IMR-90 (cell line): ENCODE data around the gene MAP2K6. TPM values are rescaled to one million over a fixed set of nuclear protein-coding genes. Genes with fewer than 3 reads are reported as not detected.

Experiments used
- ATAC-seq: fragments of 200-7000 bp; cut with Tn5 transposase; 2 replicates; pipeline ENCODE4 v1.9.1; 2020; ENCODE audit warnings: low read depth, mild to moderate bottlenecking, moderate library complexity
- BruUV-seq: library from RNA; stranded (reverse); fragments of 400-500 nt; replicated peaks from 2 replicates; lab custom pipeline; 2021; lab: Mats Ljungman, UMichigan
- CTCF ChIA-PET: fragments of 300-600 bp; formaldehyde crosslinking; extraction: SDS; loops from one replicate; lab custom pipeline; 2021; ENCODE audit warnings: antibody characterized with exemption; lab: Yijun Ruan, JAX
- POLR2A ChIA-PET: fragments of 300-600 bp; sonication (Branson Sonifier 250); formaldehyde crosslinking; loops from one replicate; lab custom pipeline; 2022; ENCODE audit warnings: antibody characterized with exemption; ENCODE audit not compliant: unreplicated experiment; lab: Charles Lee
- DNase-seq: peaks from one replicate; pipeline ENCODE4 v3.0.0; 2013
- H2AFZ ChIP-seq: replicated peaks from 2 replicates; pipeline ENCODE3; 2013; ENCODE audit warnings: low read length, mild to moderate bottlenecking; ENCODE audit not compliant: poor library complexity
- H2AK5ac ChIP-seq: 2 replicates; pipeline ENCODE4 v1.6.1; 2013; ENCODE audit warnings: low read depth, low read length, inconsistent platforms
- H2AK9ac ChIP-seq: replicated peaks from 2 replicates; pipeline ENCODE3; 2013; ENCODE audit warnings: mild to moderate bottlenecking, low read depth, low read length, moderate library complexity; ENCODE audit not compliant: poor library complexity
- H2BK120ac ChIP-seq: 2 replicates; pipeline ENCODE4 v1.6.1; 2013; ENCODE audit warnings: low read depth, low read length, inconsistent platforms
- H2BK15ac ChIP-seq: 3 replicates; pipeline ENCODE4 v1.6.1; 2013; ENCODE audit warnings: low read depth, low read length, inconsistent platforms
- H2BK20ac ChIP-seq: 2 replicates; pipeline ENCODE4 v1.6.1; 2013; ENCODE audit warnings: low read depth, mild to moderate bottlenecking, inconsistent platforms, low read length, moderate library complexity
- H2BK5ac ChIP-seq: 2 replicates; pipeline ENCODE4 v1.6.1; 2013; ENCODE audit warnings: mild to moderate bottlenecking, low read depth, low read length, inconsistent platforms; ENCODE audit not compliant: poor library complexity, severe bottlenecking
- H3K14ac ChIP-seq: replicated peaks from 2 replicates; pipeline ENCODE4 v1.6.1; 2013; ENCODE audit warnings: low read depth, low read length, inconsistent platforms
- H3K18ac ChIP-seq: 2 replicates; pipeline ENCODE4 v1.6.1; 2013; ENCODE audit warnings: low read depth, low read length, control low read depth
- H3K23ac ChIP-seq: 2 replicates; pipeline ENCODE4 v1.6.1; 2013; ENCODE audit warnings: low read depth, low read length, inconsistent platforms
- H3K27ac ChIP-seq: 2 replicates; pipeline ENCODE4 v1.5.1; 2013; ENCODE audit warnings: mild to moderate bottlenecking, control low read depth, low read length; ENCODE audit not compliant: insufficient read depth
- H3K27me3 ChIP-seq: 2 replicates; pipeline ENCODE4 v1.6.1; 2013; ENCODE audit warnings: low read length; ENCODE audit not compliant: control insufficient read depth, insufficient read depth
- H3K36me3 ChIP-seq: 2 replicates; pipeline ENCODE4 v1.6.1; 2013; ENCODE audit warnings: low read length, mixed read lengths; ENCODE audit not compliant: control insufficient read depth, insufficient read depth
- H3K4ac ChIP-seq: 2 replicates; pipeline ENCODE4 v1.6.1; 2013; ENCODE audit warnings: low read depth, low read length, inconsistent platforms
- H3K4me1 ChIP-seq: 2 replicates; pipeline ENCODE4 v1.6.1; 2013; ENCODE audit warnings: low read length, mixed read lengths; ENCODE audit not compliant: control insufficient read depth, insufficient read depth
- H3K4me2 ChIP-seq: 2 replicates; pipeline ENCODE4 v1.6.1; 2013; ENCODE audit warnings: low read depth, mild to moderate bottlenecking, control low read depth, low read length, moderate library complexity
- H3K4me3 ChIP-seq: 2 replicates; pipeline ENCODE4 v1.5.1; 2013; ENCODE audit warnings: low read depth, mild to moderate bottlenecking, control low read depth, low read length, moderate library complexity; ENCODE audit not compliant: insufficient read depth
- H3K56ac ChIP-seq: 2 replicates; pipeline ENCODE4 v1.6.1; 2013; ENCODE audit warnings: low read length, inconsistent platforms; ENCODE audit not compliant: insufficient read depth; ENCODE audit errors: extremely low read depth
- H3K79me1 ChIP-seq, 2 experiments: 2 replicates each; pipeline ENCODE4 v1.6.1; 2013; ENCODE audit warnings: low read length in 2 of 2, inconsistent platforms in 1 of 2, low read depth in 1 of 2
- H3K9ac ChIP-seq: 2 replicates; pipeline ENCODE4 v1.6.1; 2013; ENCODE audit warnings: low read depth, low read length, control low read depth
- H3K9me1 ChIP-seq: 2 replicates; pipeline ENCODE4 v1.6.1; 2013; ENCODE audit warnings: low read length, inconsistent platforms; ENCODE audit not compliant: insufficient read depth
- H3K9me3 ChIP-seq: 2 replicates; pipeline ENCODE4 v1.6.1; 2013; ENCODE audit warnings: low read length; ENCODE audit not compliant: control insufficient read depth, insufficient read depth
- H4K20me1 ChIP-seq: 2 replicates; pipeline ENCODE4 v1.6.1; 2013; ENCODE audit warnings: low read length, inconsistent platforms; ENCODE audit not compliant: insufficient read depth
- H4K5ac ChIP-seq: 2 replicates; pipeline ENCODE4 v1.6.1; 2013; ENCODE audit warnings: mild to moderate bottlenecking, low read depth, low read length, control low read depth
- H4K8ac ChIP-seq, 2 experiments: 2 replicates each; pipeline ENCODE4 v1.6.1; 2013; ENCODE audit warnings: low read depth in 2 of 2, low read length in 2 of 2, control low read depth in 1 of 2, inconsistent platforms in 1 of 2
- H4K91ac ChIP-seq: 2 replicates; pipeline ENCODE4 v1.6.1; 2013; ENCODE audit warnings: low read depth, low read length, inconsistent platforms; ENCODE audit not compliant: insufficient read depth
- BHLHE40 ChIP-seq: fragments of 150-350 bp; IDR thresholded peaks from 2 replicates; pipeline ENCODE4 v1.6.1; 2016; ENCODE audit warnings: mild to moderate bottlenecking, low read depth, low read length
- CEBPB ChIP-seq: IDR thresholded peaks from 2 replicates; pipeline ENCODE4 v1.6.1; 2012; ENCODE audit warnings: low read depth, low read length, improper control_type of control experiment
- RCOR1 ChIP-seq: IDR thresholded peaks from 2 replicates; pipeline ENCODE4 v1.6.1; 2012; ENCODE audit warnings: mild to moderate bottlenecking, low read length, improper control_type of control experiment; ENCODE audit not compliant: insufficient replicate concordance
- WGBS, 2 experiments: methylation state at CpG; one replicate each; pipeline versions ENCODE4 v1.1.5 to v1.1.7; 2013; ENCODE audit warnings: missing lambda C conversion rate in 2 of 2; ENCODE audit not compliant: insufficient read length in 1 of 2; ENCODE audit errors: extremely low coverage in 2 of 2; 5-methylcytosine and 5-hydroxymethylcytosine counted together
- dilution Hi-C: fragments of 300-500 bp; cut with HindIII; formaldehyde crosslinking; loops from one replicate; pipeline ENCODE4 v1.14.3; 2018; ENCODE audit warnings: low sequenced_read_pairs; ENCODE audit not compliant: unreplicated experiment
- in situ Hi-C: fragments of 300-500 bp; cut with MboI; formaldehyde crosslinking; loops from 3 replicates; pipeline ENCODE4 v1.14.3; 2019; ENCODE audit warnings: low sequenced_read_pairs, inconsistent platforms, mixed read lengths
- intact Hi-C: fragments of 100-400 bp; cut with micrococcal nuclease; formaldehyde crosslinking; loops from 2 replicates; pipeline ENCODE4 v1.10.0; 2022
- polyA plus RNA-seq, 3 experiments: library from polyadenylated mRNA; depleted of rRNA; stranded (reverse); fragments of >200 nt; gene quantifications; 2 replicates each; pipeline ENCODE4 v1.2.3, GENCODE V29; 2012; ENCODE audit warnings: low replicate concordance in 1 of 3
- total RNA-seq: library from RNA; depleted of rRNA; stranded (reverse); fragments of >200 nt; gene quantifications from 2 replicates; pipeline ENCODE4 v1.2.3, GENCODE V29; 2012

MAP2K6 gene
- total and polyA plus RNA-seq, 2 of the 4 experiments (the other 2 are of a cell fraction) = 2.4 to 5.7 TPM

GRCh38 chr17:69404399-69404798 is 10.1 kb upstream of the MAP2K6 start:
- H3K4ac ChIP-seq = no peak overlapping the region
- peak; percentile 55 for DNase-seq
- no peak overlapping the region for H3K4me3 ChIP-seq
- H3K56ac ChIP-seq = no peak overlapping the region
- H3K9me3 ChIP-seq = no peaks in the 10 kb centered on the region
- H3K23ac ChIP-seq = no peak overlapping the region
- intact Hi-C loops (no loop called here), in situ Hi-C loops (no loop called here), dilution Hi-C loops (no loop called here)
- H2BK5ac ChIP-seq = no peak overlapping the region
- H2BK20ac ChIP-seq = no peak overlapping the region
- no peaks in the 10 kb centered on the region for H3K27me3 ChIP-seq
- TF ChIP-seq RCOR1 (no peak), CEBPB (peak; percentile 31; the same call in 1 of the 2 replicates), BHLHE40 (no peak)
- no peaks in the 10 kb centered on the region for H4K20me1 ChIP-seq
- no peak overlapping the region for H2BK120ac ChIP-seq
- H4K91ac ChIP-seq = no peak overlapping the region
- no peak overlapping the region; the same call in 1 of the 2 replicates for H3K4me2 ChIP-seq
- H3K36me3 ChIP-seq = no peaks in the 10 kb centered on the region
- POLR2A ChIA-PET = no interaction called here
- H4K8ac ChIP-seq = no peak overlapping the region
- no peak overlapping the region for H2AK5ac ChIP-seq
- peaks cover 2% of the 10 kb centered on the region; the same call in 1 of the 2 replicates for H3K4me1 ChIP-seq
- CTCF ChIA-PET = interaction anchor here (1.0 to 2.0 kb wide), 2 partner anchors 9 to 40 kb away, joined by 4 to 8 read pairs; no protein-coding TSS in a partner anchor
- H2BK15ac ChIP-seq = no peak overlapping the region
- WGBS, 2 experiments = no CpG with 5 or more reads among the region's 5 CpGs
- H3K27ac ChIP-seq = no peak overlapping the region
- H3K14ac ChIP-seq = no peak overlapping the region
- H3K9ac ChIP-seq = no peak overlapping the region
- H3K9me1 ChIP-seq = no peaks in the 10 kb centered on the region
- H4K5ac ChIP-seq = no peak overlapping the region; the same call in 1 of the 2 replicates
- ATAC-seq = peak; percentile 78
- H2AK9ac ChIP-seq = no peak overlapping the region
- H3K18ac ChIP-seq = no peak overlapping the region
- no TSS peak for BruUV-seq
- H3K79me1 ChIP-seq = no peaks in the 10 kb centered on the region
- no peak overlapping the region for H2AFZ ChIP-seq
